ENCODE data around the gene CCDC175.

The CCDC175 gene

GRCh38 chr14:59540852-59541251 lies 35.8 kb downstream of the CCDC175 start:
- no peak for DNase-seq (ENCODE audit: low read depth)

- no peak for DNase-seq (ENCODE audit: low read depth)
Measured at GRCh38 chr14:59538936-59539335, 37.7 kb downstream of the CCDC175 start.

- DNase-seq (ENCODE audit: low read depth) = no peak
Measured at GRCh38 chr14:59537476-59537875, 39.1 kb downstream of the CCDC175 start.

- DNase-seq (ENCODE audit: low read depth) = peak; percentile 28
Measured at GRCh38 chr14:59534361-59534987, 42.1 kb downstream of the CCDC175 start.

- DNase-seq (ENCODE audit: low read depth) = no peak
Measured at GRCh38 chr14:59532419-59532818, 44.2 kb downstream of the CCDC175 start.

- DNase-seq (ENCODE audit: low read depth) = no peak
Measured at GRCh38 chr14:59530349-59530748, 46.3 kb downstream of the CCDC175 start.

GRCh38 chr14:59529189-59529588 lies 47.4 kb downstream of the CCDC175 start:
- DNase-seq (ENCODE audit: low read depth) = no peak

GRCh38 chr14:59520224-59520623 lies 56.4 kb downstream of the CCDC175 start:
- no peak for DNase-seq (ENCODE audit: low read depth)

- peak; percentile 21 for DNase-seq (ENCODE audit: low read depth)
Measured at GRCh38 chr14:59511916-59512575, 64.6 kb downstream of the CCDC175 start.

- no peak for DNase-seq (ENCODE audit: low read depth)
Measured at GRCh38 chr14:59510966-59511365, 65.6 kb downstream of the CCDC175 start.

- peak; percentile 23 for DNase-seq (ENCODE audit: low read depth)
Measured at GRCh38 chr14:59510001-59510400, 66.6 kb downstream of the CCDC175 start.

GRCh38 chr14:59509101-59509500 lies 67.5 kb downstream of the CCDC175 start:
- no peak for DNase-seq (ENCODE audit: low read depth)

GRCh38 chr14:59507752-59508103 lies 68.9 kb downstream of the CCDC175 start:
- DNase-seq (ENCODE audit: low read depth) = peak; percentile 5

GRCh38 chr14:59507063-59507751 lies 69.4 kb downstream of the CCDC175 start:
- DNase-seq (ENCODE audit: low read depth) = peak; percentile 63

GRCh38 chr14:59503256-59503655 lies 73.4 kb downstream of the CCDC175 start:
- no peak for DNase-seq (ENCODE audit: low read depth)

GRCh38 chr14:59500732-59501131 lies 75.9 kb downstream of the CCDC175 start:
- DNase-seq (ENCODE audit: low read depth) = no peak

GRCh38 chr14:59492384-59492783 lies 84.2 kb downstream of the CCDC175 start:
- DNase-seq (ENCODE audit: low read depth) = no peak

- no peak for DNase-seq (ENCODE audit: low read depth)
Measured at GRCh38 chr14:59490756-59491155, 85.9 kb downstream of the CCDC175 start.

- peak; percentile 43 for DNase-seq (ENCODE audit: low read depth)
Measured at GRCh38 chr14:59484639-59485175, 91.9 kb downstream of the CCDC175 start.

- DNase-seq (ENCODE audit: low read depth) = peak; percentile 98
Measured at GRCh38 chr14:59483819-59484638, 92.6 kb downstream of the CCDC175 start, which contains the start of the genes JKAMP and L3HYPDH. Gene JKAMP, plus strand, starts transcription at chr14:59484517. Its CDS starts 73 bp downstream, at chr14:59484590. Gene L3HYPDH, minus strand, starts transcription at chr14:59484408. Its CDS starts 92 bp downstream, at chr14:59484316.

GRCh38 chr14:59483363-59483762 lies 93.2 kb downstream of the CCDC175 start:
- DNase-seq (ENCODE audit: low read depth) = peak; percentile 89

All from ELR (cell line).